Progenitor cell of endocrine pancreas (in vitro differentiated cells): ENCODE data around the gene GZF1. TPM values are rescaled to one million over a fixed set of nuclear protein-coding genes. Genes with fewer than 3 reads are reported as not detected.

Experiments
- DNase-seq: peaks from one replicate; pipeline ENCODE4 v3.0.0; 2021; ENCODE audit warnings: low spot score; ENCODE audit not compliant: unreplicated experiment
- H3K27ac Mint-ChIP-seq: 2 replicates; pipeline ENCODE4 v1.8.0; 2021; ENCODE audit warnings: mild to moderate bottlenecking, moderate library complexity, mixed read lengths
- H3K27me3 Mint-ChIP-seq: 2 replicates; pipeline ENCODE4 v1.8.0; 2021; ENCODE audit warnings: mixed read lengths
- H3K36me3 Mint-ChIP-seq: 2 replicates; pipeline ENCODE4 v1.8.0; 2022; ENCODE audit warnings: mixed read lengths; ENCODE audit not compliant: insufficient read depth
- H3K4me1 Mint-ChIP-seq: 2 replicates; pipeline ENCODE4 v1.8.0; 2021; ENCODE audit warnings: low read depth, mixed read lengths
- H3K4me3 Mint-ChIP-seq: 2 replicates; pipeline ENCODE4 v1.8.0; 2021; ENCODE audit warnings: low read depth, mild to moderate bottlenecking, moderate library complexity, mixed read lengths
- H3K9me3 Mint-ChIP-seq: 2 replicates; pipeline ENCODE4 v1.8.0; 2021; ENCODE audit warnings: low read depth, mixed read lengths
- total RNA-seq: library from RNA; stranded (reverse); gene quantifications from 2 replicates; pipeline ENCODE4 v1.2.1, GENCODE V29; 2021
- TF ChIP-seq, protein P1 (sequence below): fragments of 200-600 bp; sonication (generic); IDR thresholded peaks from one replicate; pipeline ENCODE4 v1.5.0; 2021; ENCODE audit warnings: antibody characterized with exemption, mild to moderate bottlenecking; ENCODE audit not compliant: unreplicated experiment

GZF1 gene
- total RNA-seq, 1 donor from 2014 or later: 14.3 TPM

DNA sequence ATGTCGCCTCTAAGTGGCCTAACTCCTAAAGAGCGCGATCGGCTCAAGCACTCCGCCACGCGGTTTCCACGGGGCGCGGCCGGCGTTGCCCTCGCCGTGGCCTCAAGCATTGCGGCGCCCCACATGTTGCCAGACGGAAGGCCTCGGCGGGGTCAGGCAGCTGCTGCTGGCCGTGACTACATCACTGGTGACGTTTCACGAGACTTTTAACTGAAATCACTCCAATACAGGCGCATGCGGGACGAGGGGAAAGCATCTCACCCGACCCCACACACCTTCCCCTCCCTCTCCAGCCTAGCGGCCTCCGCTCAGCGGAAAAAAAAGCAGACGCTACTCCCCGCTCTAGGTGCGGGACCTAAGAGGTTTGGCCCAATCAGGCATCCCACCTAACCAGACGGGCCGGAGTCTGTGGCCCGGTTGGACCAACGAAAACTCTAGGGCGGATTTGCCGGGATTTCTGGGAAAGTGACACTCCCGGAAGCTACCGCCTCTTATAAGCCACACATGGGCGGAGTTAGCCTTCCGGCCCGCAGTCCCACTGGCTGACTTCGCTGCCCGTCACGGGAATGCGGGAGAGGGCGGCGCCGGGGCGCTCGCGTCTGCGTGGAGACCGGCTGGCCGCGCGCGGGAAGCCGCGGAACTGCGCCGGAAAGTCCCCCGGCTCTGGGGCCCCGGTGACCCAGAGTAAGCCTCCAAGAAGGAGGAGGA lies 11.6 kb upstream of the GZF1 start, which contains the start of gene NXT1:
Gene NXT1 (plus strand): TSS at position 596 of the 708 bp plus-strand sequence. CDS start 3,251 bp downstream, outside the sequence.
- peaks cover 2% of the 10 kb centered on the region for H3K27me3 Mint-ChIP-seq
- TF ChIP-seq, protein P1, sequence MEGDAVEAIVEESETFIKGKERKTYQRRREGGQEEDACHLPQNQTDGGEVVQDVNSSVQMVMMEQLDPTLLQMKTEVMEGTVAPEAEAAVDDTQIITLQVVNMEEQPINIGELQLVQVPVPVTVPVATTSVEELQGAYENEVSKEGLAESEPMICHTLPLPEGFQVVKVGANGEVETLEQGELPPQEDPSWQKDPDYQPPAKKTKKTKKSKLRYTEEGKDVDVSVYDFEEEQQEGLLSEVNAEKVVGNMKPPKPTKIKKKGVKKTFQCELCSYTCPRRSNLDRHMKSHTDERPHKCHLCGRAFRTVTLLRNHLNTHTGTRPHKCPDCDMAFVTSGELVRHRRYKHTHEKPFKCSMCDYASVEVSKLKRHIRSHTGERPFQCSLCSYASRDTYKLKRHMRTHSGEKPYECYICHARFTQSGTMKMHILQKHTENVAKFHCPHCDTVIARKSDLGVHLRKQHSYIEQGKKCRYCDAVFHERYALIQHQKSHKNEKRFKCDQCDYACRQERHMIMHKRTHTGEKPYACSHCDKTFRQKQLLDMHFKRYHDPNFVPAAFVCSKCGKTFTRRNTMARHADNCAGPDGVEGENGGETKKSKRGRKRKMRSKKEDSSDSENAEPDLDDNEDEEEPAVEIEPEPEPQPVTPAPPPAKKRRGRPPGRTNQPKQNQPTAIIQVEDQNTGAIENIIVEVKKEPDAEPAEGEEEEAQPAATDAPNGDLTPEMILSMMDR: no peak
- H3K36me3 Mint-ChIP-seq: no peaks in the 10 kb centered on the region
- peak within 1 kb of the TSS; percentile 88 for H3K4me3 Mint-ChIP-seq
- peak within 1 kb of the TSS; percentile 100 for H3K27ac Mint-ChIP-seq
- peak; percentile 95 for DNase-seq
- H3K4me1 Mint-ChIP-seq: peaks cover 25% of the 10 kb centered on the region
- H3K9me3 Mint-ChIP-seq: no peaks in the 10 kb centered on the region

DNA sequence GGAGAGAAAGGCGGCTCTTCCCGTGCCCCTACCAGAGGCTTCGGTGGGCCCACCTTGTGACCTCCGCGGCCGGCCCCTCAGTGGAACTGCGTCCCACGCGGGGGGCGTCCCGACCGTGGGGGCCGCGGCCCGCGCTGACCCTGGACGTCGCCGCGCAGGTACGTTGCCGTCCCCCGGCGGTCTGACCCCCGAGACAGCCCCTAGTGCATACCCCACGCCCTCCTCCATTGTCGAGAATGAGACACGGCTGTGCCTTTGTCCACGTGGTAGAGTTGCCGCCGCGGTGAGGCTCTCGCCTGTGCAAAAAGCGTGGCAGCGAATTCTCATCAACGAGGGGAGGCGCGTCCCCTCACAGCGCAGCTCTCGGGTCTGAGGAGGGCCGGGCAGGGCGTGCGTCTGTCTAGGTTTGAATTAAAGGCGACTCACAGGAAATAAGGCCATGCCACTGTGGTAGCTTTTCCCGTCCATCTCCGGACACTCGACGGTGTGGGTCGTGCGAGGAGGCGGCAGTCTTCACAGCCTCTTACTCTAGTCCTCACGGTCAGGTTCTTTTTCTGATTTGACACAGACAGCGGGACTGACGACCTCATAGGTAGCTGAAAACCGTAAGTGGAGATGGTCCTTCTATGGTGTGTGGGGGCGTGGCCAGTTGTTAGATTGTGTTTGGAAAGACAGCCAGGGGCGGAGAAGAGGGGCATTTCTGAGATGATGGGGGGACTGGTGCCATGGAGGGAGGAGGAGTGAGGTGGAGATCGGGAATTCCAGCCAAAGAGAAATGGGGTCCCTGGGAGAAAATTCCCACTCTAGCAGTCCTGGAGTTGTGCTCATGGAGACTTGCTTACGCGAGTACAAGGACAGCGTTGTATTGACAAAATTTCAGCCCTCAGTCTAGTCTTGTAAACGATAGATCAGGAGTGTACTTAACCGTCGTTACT lies 10.8 kb upstream of the GZF1 start:
- peaks cover 2% of the 10 kb centered on the region for H3K27me3 Mint-ChIP-seq
- H3K27ac Mint-ChIP-seq: peak overlapping the region; percentile 91
- H3K4me1 Mint-ChIP-seq: peaks cover 25% of the 10 kb centered on the region
- no peaks in the 10 kb centered on the region for H3K9me3 Mint-ChIP-seq
- H3K36me3 Mint-ChIP-seq: no peaks in the 10 kb centered on the region
- peak overlapping the region; percentile 88 for H3K4me3 Mint-ChIP-seq
- TF ChIP-seq, protein P1: no peak
- no peak for DNase-seq

DNA sequence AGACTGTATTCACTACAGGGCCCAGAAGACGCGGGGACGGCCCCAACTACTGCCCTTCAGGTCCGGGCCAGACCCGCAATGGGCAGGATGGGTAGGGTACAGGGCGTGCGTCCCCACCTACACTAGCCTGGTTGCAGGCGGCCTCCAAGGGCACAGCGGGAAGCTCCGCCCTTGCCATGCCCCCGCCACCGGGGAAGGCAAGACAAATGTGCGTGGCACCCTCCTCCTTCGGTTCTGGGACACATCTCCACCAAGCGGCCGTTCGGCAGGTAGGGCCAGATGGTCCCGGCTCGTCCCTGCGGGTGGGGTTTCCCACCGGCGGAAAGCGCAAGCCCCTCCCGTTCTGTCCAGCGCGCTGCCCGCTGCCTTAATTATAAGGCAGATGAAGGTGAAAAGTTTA lies 5.8 kb upstream of the GZF1 start:
- TF ChIP-seq, protein P1: no peak
- Mint-ChIP-seq H3K36me3 (no peaks in the 10 kb centered on the region), H3K4me1 (peaks cover 28% of the 10 kb centered on the region), H3K9me3 (no peaks in the 10 kb centered on the region), H3K4me3 (no peak overlapping the region), H3K27ac (no peak overlapping the region), H3K27me3 (no peaks in the 10 kb centered on the region)
- DNase-seq: no peak

DNA sequence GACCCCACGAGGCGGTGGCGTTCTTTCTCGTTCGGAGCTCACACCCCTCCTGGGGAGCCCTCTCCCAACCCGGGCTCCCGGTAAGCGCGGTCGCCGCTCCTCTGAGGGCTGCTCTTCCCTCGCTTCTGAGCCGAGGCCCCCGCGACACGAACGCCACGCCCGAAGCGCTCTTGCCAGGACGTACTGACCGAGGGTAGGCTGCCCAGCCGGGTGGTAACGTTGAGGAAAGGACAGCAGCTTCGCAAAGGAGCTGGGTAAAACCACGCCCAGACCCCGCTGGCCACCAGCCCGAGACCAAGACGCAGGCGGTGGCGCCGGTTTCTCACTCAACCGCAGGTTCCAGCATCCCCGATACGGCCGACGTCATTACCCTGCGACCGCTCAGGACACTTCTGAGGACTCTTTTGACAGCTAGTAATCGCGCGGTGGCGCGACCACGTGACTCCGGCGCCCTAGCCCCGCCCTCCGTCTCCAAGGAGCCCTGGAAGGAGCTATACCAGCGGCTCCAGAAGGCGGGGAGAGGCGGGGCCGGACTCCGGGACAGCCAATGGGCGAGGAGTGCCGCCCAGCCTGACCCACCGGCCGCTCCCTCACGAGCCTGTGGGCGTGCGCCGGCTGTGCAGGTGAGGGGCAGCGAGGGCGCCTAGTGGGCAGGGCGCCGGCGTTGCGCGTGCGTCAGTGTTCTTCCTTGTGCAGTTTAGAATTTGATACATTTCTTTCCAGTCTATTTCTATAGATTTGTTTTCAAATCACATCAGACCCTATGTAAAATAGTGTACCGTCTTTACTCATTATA lies 4.0 kb upstream of the GZF1 start:
- Mint-ChIP-seq H3K36me3 (no peaks in the 10 kb centered on the region), H3K9me3 (no peaks in the 10 kb centered on the region), H3K4me1 (peaks cover 26% of the 10 kb centered on the region), H3K27me3 (no peaks in the 10 kb centered on the region), H3K4me3 (peak overlapping the region; percentile 93), H3K27ac (peak overlapping the region; percentile 98)
- TF ChIP-seq, protein P1: peak; percentile 23
- DNase-seq: peak; percentile 100

DNA sequence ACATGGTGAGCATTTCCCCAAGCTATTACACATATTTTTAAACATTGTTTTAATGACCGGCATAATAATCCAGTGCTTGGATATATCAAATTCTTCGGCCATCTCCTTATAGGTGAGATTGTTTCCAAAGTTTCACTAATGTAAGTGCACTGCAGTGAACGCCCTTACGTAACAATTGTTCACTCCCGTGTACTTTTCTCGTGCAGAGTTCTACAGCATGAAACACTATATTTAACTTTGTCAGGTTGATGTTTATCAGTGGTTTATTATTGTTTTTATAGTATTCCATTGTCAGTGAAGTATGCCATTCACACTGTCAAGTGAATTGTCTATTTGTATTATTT lies 3.4 kb upstream of the GZF1 start:
- no peak for DNase-seq
- Mint-ChIP-seq H3K9me3 (no peaks in the 10 kb centered on the region), H3K4me3 (peak overlapping the region; percentile 58), H3K27me3 (no peaks in the 10 kb centered on the region), H3K36me3 (no peaks in the 10 kb centered on the region), H3K27ac (peak overlapping the region; percentile 97), H3K4me1 (peaks cover 32% of the 10 kb centered on the region)
- TF ChIP-seq, protein P1: no peak
